Measurements from ENCODE around the gene ASXL3.

ASXL3 gene

DNA sequence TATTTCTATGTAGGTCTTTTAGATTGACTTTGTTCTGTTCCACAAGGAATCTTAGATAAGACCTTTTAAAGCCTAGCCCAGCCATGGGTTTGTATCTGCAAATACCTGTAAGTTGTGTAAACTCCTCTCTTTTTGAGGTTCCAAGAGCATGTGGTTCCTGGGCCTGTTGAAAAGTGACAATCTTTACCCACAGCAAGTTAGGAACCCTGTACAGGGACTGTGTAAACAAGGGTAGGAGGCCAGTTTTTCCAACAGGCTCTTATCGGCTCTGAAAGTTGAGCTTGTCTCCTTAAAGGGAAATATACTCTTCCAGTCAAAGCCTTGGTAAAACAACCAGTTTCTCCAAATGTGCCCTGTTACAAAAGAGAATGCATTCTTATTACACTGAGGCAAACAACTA, 15.3 kb upstream of the ASXL3 start:
- no peaks in the 10 kb centered on the region for H3K4me1 ChIP-seq (ENCODE audit: control insufficient read depth in 2 of 2, insufficient read depth in 2 of 2, low read length in 2 of 2)
- no peak overlapping the region for H3K9ac ChIP-seq (ENCODE audit: low read depth in 1 of 2, low read length in 2 of 2)
- no peaks in the 10 kb centered on the region for H3K27me3 ChIP-seq (ENCODE audit: control insufficient read depth in 2 of 2, insufficient read depth in 2 of 2, low read length in 2 of 2)
- no peak overlapping the region for H3K4me3 ChIP-seq (ENCODE audit: low read length in 2 of 2)
- no peaks in the 10 kb centered on the region for H3K36me3 ChIP-seq (ENCODE audit: control insufficient read depth in 2 of 2, insufficient read depth in 2 of 2, low read length in 2 of 2)
- H3K27ac ChIP-seq (ENCODE audit: low read depth in 2 of 2, low read length in 2 of 2), result no peak overlapping the region
- H3K9me3 ChIP-seq (ENCODE audit: control insufficient read depth in 2 of 2, low read length in 2 of 2), result no peaks in the 10 kb centered on the region

DNA sequence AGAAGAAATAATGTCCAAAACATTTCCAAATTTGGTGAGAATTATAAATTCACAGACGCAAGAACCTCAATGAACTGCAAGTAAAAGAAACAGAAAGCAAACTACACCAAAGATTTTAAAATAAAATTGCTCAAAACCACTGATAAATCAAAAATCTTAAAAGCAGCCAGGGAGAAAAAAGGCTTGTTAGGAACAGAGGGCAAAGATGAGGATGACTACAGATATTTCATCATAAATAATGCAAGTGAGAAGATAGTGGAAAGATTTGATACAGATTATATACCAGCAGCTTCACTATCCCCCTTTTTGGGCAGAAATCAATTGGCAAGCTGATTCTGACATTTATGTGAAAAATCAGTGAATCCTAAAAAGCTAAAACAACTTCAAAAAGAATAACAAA, 10.3 kb upstream of the ASXL3 start:
- Histone ChIP-seq H3K27me3 (ENCODE audit: control insufficient read depth in 2 of 2, insufficient read depth in 2 of 2, low read length in 2 of 2) (no peaks in the 10 kb centered on the region), H3K9ac (ENCODE audit: low read depth in 1 of 2, low read length in 2 of 2) (no peak overlapping the region), H3K27ac (ENCODE audit: low read depth in 2 of 2, low read length in 2 of 2) (no peak overlapping the region), H3K4me1 (ENCODE audit: control insufficient read depth in 2 of 2, insufficient read depth in 2 of 2, low read length in 2 of 2) (no peaks in the 10 kb centered on the region), H3K36me3 (ENCODE audit: control insufficient read depth in 2 of 2, insufficient read depth in 2 of 2, low read length in 2 of 2) (no peaks in the 10 kb centered on the region), H3K4me3 (ENCODE audit: low read length in 2 of 2) (no peak overlapping the region), H3K9me3 (ENCODE audit: control insufficient read depth in 2 of 2, low read length in 2 of 2) (no peaks in the 10 kb centered on the region)

DNA sequence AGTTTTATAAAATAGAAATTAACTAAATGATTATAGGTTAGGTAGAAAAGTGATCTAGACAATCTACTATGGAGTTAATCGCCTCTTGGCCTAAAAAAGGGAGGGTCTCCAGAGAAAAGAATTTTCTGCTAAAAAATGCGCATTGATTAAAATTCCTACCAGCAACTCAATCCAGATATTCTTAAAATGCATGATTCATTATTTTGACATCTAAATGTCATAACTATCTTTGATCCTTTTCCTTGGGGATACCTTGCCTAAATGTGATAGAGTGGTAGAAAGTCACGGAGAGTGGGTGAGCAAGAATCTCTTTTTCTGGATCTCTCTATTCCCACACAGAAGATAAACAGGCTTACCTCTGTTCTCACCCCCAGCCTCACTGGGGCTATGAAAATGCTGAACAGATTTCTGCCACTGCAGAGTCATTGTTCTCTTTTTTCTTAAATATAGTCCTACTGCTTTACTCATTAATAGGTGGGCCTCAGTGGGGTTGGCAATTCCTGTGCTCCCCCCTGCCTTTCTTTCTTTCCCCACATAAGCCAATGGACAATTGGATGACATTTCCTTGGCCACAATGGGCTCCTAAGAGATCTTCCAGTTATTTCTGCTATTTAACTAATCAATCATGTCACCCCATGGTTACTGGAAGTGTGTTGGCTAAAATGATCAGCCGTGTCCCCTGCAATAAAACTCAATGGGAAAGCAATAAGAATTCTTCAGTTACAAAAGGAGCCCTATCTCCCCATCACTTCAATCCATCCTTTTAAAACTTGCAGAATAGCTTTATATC, 5.8 kb upstream of the ASXL3 start:
- Histone ChIP-seq H3K36me3 (ENCODE audit: control insufficient read depth in 2 of 2, insufficient read depth in 2 of 2, low read length in 2 of 2) (no peaks in the 10 kb centered on the region), H3K27ac (ENCODE audit: low read depth in 2 of 2, low read length in 2 of 2) (no peak overlapping the region), H3K4me1 (ENCODE audit: control insufficient read depth in 2 of 2, insufficient read depth in 2 of 2, low read length in 2 of 2) (peaks cover 0 to under 1% of the 10 kb centered on the region in 2 donors), H3K4me3 (ENCODE audit: low read length in 2 of 2) (no peak overlapping the region), H3K9me3 (ENCODE audit: control insufficient read depth in 2 of 2, low read length in 2 of 2) (no peaks in the 10 kb centered on the region), H3K9ac (ENCODE audit: low read depth in 1 of 2, low read length in 2 of 2) (no peak overlapping the region), H3K27me3 (ENCODE audit: control insufficient read depth in 2 of 2, insufficient read depth in 2 of 2, low read length in 2 of 2) (no peaks in the 10 kb centered on the region)

DNA sequence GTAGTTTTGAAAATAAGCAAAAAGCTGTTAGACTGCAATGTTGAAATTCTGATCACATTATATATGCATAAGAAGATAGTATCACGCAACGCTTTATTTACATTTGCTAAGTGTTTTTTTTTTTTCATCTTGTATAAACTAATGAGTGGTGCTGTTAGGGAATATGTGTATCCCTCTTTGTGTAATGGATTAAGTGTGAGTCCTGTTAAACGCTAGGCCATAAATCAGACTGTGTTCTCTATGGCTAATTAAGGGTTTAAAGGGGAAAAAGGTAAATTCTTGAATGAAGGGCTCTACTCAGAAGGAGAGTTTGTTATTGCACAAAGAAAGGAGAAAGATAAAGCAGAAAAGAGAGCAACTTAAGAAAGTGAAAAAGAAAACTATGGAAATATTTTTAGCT, 4.8 kb upstream of the ASXL3 start:
- no peaks in the 10 kb centered on the region for H3K36me3 ChIP-seq (ENCODE audit: control insufficient read depth in 2 of 2, insufficient read depth in 2 of 2, low read length in 2 of 2)
- H3K4me1 ChIP-seq (ENCODE audit: control insufficient read depth in 2 of 2, insufficient read depth in 2 of 2, low read length in 2 of 2), result peaks cover 4 to 6% of the 10 kb centered on the region in 2 donors
- H3K9me3 ChIP-seq (ENCODE audit: control insufficient read depth in 2 of 2, low read length in 2 of 2), result no peaks in the 10 kb centered on the region
- H3K27ac ChIP-seq (ENCODE audit: low read depth in 2 of 2, low read length in 2 of 2), result no peak overlapping the region
- H3K9ac ChIP-seq (ENCODE audit: low read depth in 1 of 2, low read length in 2 of 2), result no peak overlapping the region
- no peak overlapping the region for H3K4me3 ChIP-seq (ENCODE audit: low read length in 2 of 2)
- no peaks in the 10 kb centered on the region for H3K27me3 ChIP-seq (ENCODE audit: control insufficient read depth in 2 of 2, insufficient read depth in 2 of 2, low read length in 2 of 2)

GRCh38 chr18:33575451-33575850, 2.6 kb upstream of the ASXL3 start:
- Histone ChIP-seq H3K4me1 (ENCODE audit: control insufficient read depth in 2 of 2, insufficient read depth in 2 of 2, low read length in 2 of 2) (peaks cover 6 to 8% of the 10 kb centered on the region in 2 donors), H3K4me3 (ENCODE audit: low read length in 2 of 2) (no peak overlapping the region), H3K36me3 (ENCODE audit: control insufficient read depth in 2 of 2, insufficient read depth in 2 of 2, low read length in 2 of 2) (no peaks in the 10 kb centered on the region), H3K27ac (ENCODE audit: low read depth in 2 of 2, low read length in 2 of 2) (no peak overlapping the region), H3K9me3 (ENCODE audit: control insufficient read depth in 2 of 2, low read length in 2 of 2) (no peaks in the 10 kb centered on the region), H3K27me3 (ENCODE audit: control insufficient read depth in 2 of 2, insufficient read depth in 2 of 2, low read length in 2 of 2) (no peaks in the 10 kb centered on the region), H3K9ac (ENCODE audit: low read depth in 1 of 2, low read length in 2 of 2) (no peak overlapping the region)

DNA sequence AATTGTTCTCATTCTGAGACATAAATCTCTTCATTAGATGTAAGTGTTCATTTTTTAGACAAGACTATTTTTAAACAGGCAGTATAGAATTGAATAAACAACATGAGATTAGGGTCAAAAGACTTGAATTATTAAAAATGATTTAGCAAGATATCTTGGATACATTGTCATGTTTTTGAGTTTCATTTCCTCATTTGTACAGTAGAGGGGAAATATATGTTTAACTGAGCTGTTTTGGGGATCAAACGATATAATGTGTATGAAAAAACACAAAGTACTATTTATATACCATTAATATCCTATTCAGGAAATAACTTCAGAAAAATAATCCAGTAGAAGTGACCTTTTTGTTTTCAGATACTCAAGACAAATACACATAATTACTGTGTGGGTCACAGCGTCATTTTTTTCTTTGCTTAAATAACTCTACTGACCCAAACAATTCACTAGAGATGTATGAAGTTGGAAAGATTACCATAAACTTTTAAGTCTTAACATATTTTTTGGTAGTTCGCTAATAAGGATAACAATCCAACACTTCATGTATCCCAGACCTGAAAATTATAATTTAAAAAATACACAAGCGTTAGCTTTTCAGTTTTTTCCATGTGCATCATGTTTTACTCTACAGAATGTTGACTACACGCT, 896 bp upstream of the ASXL3 start:
- Histone ChIP-seq H3K36me3 (ENCODE audit: control insufficient read depth in 2 of 2, insufficient read depth in 2 of 2, low read length in 2 of 2) (no peaks in the 10 kb centered on the region), H3K4me1 (ENCODE audit: control insufficient read depth in 2 of 2, insufficient read depth in 2 of 2, low read length in 2 of 2) (peaks cover 6 to 8% of the 10 kb centered on the region in 2 donors), H3K9ac (ENCODE audit: low read depth in 1 of 2, low read length in 2 of 2) (peak overlapping the region in 1 of 2 donors; percentile 78), H3K27me3 (ENCODE audit: control insufficient read depth in 2 of 2, insufficient read depth in 2 of 2, low read length in 2 of 2) (no peaks in the 10 kb centered on the region), H3K4me3 (ENCODE audit: low read length in 2 of 2) (peak overlapping the region; percentile 73 to 85), H3K9me3 (ENCODE audit: control insufficient read depth in 2 of 2, low read length in 2 of 2) (no peaks in the 10 kb centered on the region), H3K27ac (ENCODE audit: low read depth in 2 of 2, low read length in 2 of 2) (no peak overlapping the region)

GRCh38 chr18:33578518-33579348, 714 bp downstream of the ASXL3 start:
- H3K4me3 ChIP-seq (ENCODE audit: low read length in 2 of 2), result peak overlapping the region; percentile 69 to 75
- H3K4me1 ChIP-seq (ENCODE audit: control insufficient read depth in 2 of 2, insufficient read depth in 2 of 2, low read length in 2 of 2), result peaks cover 6 to 8% of the 10 kb centered on the region in 2 donors
- H3K27me3 ChIP-seq (ENCODE audit: control insufficient read depth in 2 of 2, insufficient read depth in 2 of 2, low read length in 2 of 2), result no peaks in the 10 kb centered on the region
- H3K9me3 ChIP-seq (ENCODE audit: control insufficient read depth in 2 of 2, low read length in 2 of 2), result no peaks in the 10 kb centered on the region
- H3K27ac ChIP-seq (ENCODE audit: low read depth in 2 of 2, low read length in 2 of 2), result peak overlapping the region; percentile 26 to 29
- H3K36me3 ChIP-seq (ENCODE audit: control insufficient read depth in 2 of 2, insufficient read depth in 2 of 2, low read length in 2 of 2), result no peaks in the 10 kb centered on the region
- peak overlapping the region; percentile 38 to 47 for H3K9ac ChIP-seq (ENCODE audit: low read depth in 1 of 2, low read length in 2 of 2)

- peak overlapping the region in 1 of 2 donors; percentile 38 for H3K9ac ChIP-seq (ENCODE audit: low read depth in 1 of 2, low read length in 2 of 2)
- no peaks in the 10 kb centered on the region for H3K36me3 ChIP-seq (ENCODE audit: control insufficient read depth in 2 of 2, insufficient read depth in 2 of 2, low read length in 2 of 2)
- H3K27ac ChIP-seq (ENCODE audit: low read depth in 2 of 2, low read length in 2 of 2), result no peak overlapping the region
- H3K4me3 ChIP-seq (ENCODE audit: low read length in 2 of 2), result peak overlapping the region; percentile 69 to 75
- H3K27me3 ChIP-seq (ENCODE audit: control insufficient read depth in 2 of 2, insufficient read depth in 2 of 2, low read length in 2 of 2), result no peaks in the 10 kb centered on the region
- peaks cover 6 to 8% of the 10 kb centered on the region in 2 donors for H3K4me1 ChIP-seq (ENCODE audit: control insufficient read depth in 2 of 2, insufficient read depth in 2 of 2, low read length in 2 of 2)
- no peaks in the 10 kb centered on the region for H3K9me3 ChIP-seq (ENCODE audit: control insufficient read depth in 2 of 2, low read length in 2 of 2)
Observed at GRCh38 chr18:33579349-33580215, 1.6 kb downstream of the ASXL3 start.

- Histone ChIP-seq H3K27me3 (ENCODE audit: control insufficient read depth in 2 of 2, insufficient read depth in 2 of 2, low read length in 2 of 2) (no peaks in the 10 kb centered on the region), H3K9me3 (ENCODE audit: control insufficient read depth in 2 of 2, low read length in 2 of 2) (no peaks in the 10 kb centered on the region), H3K9ac (ENCODE audit: low read depth in 1 of 2, low read length in 2 of 2) (no peak overlapping the region), H3K27ac (ENCODE audit: low read depth in 2 of 2, low read length in 2 of 2) (no peak overlapping the region), H3K36me3 (ENCODE audit: control insufficient read depth in 2 of 2, insufficient read depth in 2 of 2, low read length in 2 of 2) (no peaks in the 10 kb centered on the region), H3K4me3 (ENCODE audit: low read length in 2 of 2) (no peak overlapping the region), H3K4me1 (ENCODE audit: control insufficient read depth in 2 of 2, insufficient read depth in 2 of 2, low read length in 2 of 2) (peaks cover 6 to 8% of the 10 kb centered on the region in 2 donors)
Observed at GRCh38 chr18:33580546-33580945, 2.5 kb downstream of the ASXL3 start.
